ENCODE results near the gene BARX1.

BARX1 gene

DNA sequence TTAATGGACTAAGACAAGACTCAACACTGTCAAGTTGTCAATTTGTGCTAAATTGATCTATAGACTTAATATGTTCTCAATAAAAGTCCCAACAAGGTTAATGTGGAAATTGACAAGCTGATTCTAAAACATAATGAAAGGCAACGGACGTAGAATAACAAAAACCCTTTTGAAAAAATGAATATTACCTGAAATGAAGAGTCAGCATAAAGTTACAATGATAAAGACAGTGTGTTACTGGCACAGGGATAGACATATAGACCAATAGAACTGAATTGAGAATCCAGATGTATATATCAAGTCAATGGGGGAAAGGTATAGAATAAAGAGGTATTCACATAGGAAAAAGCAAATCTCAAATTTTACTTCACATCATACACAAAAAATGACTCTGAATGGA, 37.7 kb upstream of the BARX1 start:
- H3K4me3 ChIP-seq (ENCODE audit: low read depth, low read length), result no peak overlapping the region
- TF ChIP-seq, protein P1, sequence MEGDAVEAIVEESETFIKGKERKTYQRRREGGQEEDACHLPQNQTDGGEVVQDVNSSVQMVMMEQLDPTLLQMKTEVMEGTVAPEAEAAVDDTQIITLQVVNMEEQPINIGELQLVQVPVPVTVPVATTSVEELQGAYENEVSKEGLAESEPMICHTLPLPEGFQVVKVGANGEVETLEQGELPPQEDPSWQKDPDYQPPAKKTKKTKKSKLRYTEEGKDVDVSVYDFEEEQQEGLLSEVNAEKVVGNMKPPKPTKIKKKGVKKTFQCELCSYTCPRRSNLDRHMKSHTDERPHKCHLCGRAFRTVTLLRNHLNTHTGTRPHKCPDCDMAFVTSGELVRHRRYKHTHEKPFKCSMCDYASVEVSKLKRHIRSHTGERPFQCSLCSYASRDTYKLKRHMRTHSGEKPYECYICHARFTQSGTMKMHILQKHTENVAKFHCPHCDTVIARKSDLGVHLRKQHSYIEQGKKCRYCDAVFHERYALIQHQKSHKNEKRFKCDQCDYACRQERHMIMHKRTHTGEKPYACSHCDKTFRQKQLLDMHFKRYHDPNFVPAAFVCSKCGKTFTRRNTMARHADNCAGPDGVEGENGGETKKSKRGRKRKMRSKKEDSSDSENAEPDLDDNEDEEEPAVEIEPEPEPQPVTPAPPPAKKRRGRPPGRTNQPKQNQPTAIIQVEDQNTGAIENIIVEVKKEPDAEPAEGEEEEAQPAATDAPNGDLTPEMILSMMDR (IDR thresholded peaks at IDR 0.05; ENCODE audit: low read depth, low read length), result no peak

DNA sequence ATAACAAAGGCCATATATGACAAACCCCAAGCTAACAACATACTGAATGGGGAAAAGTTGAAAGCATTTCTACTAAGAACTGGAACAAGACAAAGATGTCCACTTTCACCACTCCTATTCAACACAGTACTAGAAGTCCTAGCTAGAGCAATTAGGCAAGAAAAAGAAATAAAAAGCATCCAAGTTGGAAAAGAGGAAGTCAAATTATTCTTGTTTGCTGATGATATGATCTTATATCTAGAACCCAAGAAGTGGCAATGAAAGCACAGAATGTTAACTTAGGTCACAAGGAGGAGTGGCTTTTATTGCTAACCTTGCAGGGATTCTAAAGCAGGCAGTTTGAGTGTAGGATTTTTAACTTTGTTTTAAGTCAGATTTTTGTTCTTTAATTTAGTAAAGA, 35.3 kb upstream of the BARX1 start:
- no peak overlapping the region for H3K4me3 ChIP-seq (ENCODE audit: low read depth, low read length)
- TF ChIP-seq, protein P1 (IDR thresholded peaks at IDR 0.05; ENCODE audit: low read depth, low read length), result no peak

DNA sequence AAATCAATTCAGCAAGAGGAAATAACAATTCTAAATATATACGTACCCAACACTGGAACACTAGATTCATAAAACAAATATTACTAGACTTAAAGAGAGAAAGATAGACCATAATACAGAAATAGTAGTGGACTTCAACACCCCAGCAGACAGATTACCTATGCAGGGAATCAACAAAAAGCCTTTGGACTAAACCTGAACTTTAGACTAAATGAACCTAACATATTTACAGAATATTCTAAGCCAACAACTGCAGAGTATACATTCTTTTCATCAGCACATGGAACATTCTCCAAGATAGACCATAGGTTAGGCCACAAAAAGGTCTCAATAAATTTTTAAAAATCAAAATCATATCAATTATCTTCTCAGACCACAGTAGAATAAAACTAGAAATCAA, 32.9 kb upstream of the BARX1 start:
- TF ChIP-seq, protein P1 (IDR thresholded peaks at IDR 0.05; ENCODE audit: low read depth, low read length), result no peak
- H3K4me3 ChIP-seq (ENCODE audit: low read depth, low read length), result no peak overlapping the region

DNA sequence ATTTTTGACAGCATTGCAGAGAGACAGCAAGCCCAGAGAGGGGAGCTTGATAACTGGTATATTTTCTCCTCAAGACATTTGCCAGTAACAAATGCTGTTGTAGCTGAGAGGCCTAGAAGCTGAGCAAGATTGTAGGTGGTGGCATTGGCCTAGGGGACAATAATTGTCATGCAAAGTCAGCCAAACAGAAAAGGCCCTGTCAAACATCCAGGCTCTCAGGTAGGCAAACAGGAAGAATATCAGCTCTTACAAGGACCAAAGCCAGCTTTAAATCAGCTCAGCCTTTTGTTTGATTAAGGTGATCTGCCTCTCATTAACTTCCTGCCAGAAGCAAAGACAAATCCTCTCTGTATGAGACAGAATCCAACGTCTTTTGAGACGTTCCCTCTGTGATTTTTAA, 29.7 kb upstream of the BARX1 start:
- no peak overlapping the region for H3K4me3 ChIP-seq (ENCODE audit: low read depth, low read length)
- TF ChIP-seq, protein P1 (IDR thresholded peaks at IDR 0.05; ENCODE audit: low read depth, low read length), result no peak

DNA sequence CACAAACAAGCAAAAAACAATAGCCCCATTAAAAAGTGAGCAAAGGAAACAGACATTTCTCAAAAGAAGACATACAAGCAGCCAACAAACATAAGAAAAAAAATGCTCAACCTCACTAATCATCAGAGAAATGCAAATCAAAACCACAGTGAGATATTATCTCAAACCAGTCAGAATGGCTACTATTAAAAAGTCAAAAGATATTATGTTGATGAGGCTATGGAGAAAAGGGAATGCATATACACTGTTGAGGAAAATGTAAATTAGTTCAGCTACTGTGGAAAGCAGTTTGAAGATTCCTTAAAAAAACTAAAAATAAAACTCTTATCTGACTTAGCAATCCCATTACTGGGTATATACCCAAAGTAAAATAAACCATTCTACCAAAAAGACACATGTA, 28.7 kb upstream of the BARX1 start:
- TF ChIP-seq, protein P1 (IDR thresholded peaks at IDR 0.05; ENCODE audit: low read depth, low read length), result no peak
- no peak overlapping the region for H3K4me3 ChIP-seq (ENCODE audit: low read depth, low read length)

DNA sequence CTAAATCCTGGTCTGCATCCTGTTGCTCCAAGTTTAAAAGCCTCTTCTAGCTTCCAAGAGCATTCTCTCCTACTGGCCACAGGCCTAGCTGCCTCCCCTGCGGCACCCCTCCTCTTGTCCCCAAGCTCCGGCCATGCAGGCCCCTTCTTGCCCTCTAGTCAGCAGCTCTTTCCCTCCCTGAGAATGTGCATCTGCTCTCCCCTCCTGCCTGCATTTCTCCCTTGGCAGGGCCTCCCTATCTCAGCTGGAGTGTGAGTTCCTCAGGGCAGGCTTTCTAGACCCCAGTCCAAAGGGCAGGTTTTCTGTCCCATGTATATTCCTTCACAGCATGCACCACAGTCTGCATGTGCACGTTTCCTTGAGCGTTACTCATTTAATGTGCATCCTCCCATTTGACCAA, 24.6 kb upstream of the BARX1 start:
- H3K4me3 ChIP-seq (ENCODE audit: low read depth, low read length), result no peak overlapping the region
- TF ChIP-seq, protein P1 (IDR thresholded peaks at IDR 0.05; ENCODE audit: low read depth, low read length), result no peak

DNA sequence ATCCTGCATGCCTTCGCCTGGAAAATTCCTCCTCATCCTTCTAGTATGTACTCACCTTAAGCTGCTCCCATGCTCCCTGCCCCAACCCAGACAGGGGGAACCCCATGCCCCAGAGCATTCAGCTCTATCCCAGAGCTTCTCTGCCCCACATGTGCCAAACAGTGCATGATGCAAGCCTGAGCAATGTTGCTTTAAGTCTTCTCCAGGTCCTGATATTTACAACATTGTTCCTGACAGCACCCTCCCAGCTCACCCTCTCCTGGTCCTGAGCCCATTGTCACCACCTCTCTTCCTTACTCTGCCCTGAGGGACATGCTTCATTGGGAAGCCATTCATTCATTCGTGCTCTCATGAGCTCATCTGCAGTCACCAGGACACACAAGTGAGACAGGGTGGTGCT, 23.4 kb upstream of the BARX1 start:
- TF ChIP-seq, protein P1 (IDR thresholded peaks at IDR 0.05; ENCODE audit: low read depth, low read length), result no peak
- no peak overlapping the region for H3K4me3 ChIP-seq (ENCODE audit: low read depth, low read length)

Data from WI38 (cell line).